K562 (cell line): Measurements from ENCODE around the gene WWOX. TPM values are rescaled to one million over a fixed set of nuclear protein-coding genes. Genes with fewer than 3 reads are reported as not detected.

Experiments used
- ATAC-seq: fragments of 200-7000 bp; cut with Tn5 transposase; 3 replicates; pipeline ENCODE4 v1.9.1; 2020; ENCODE audit warnings: moderate library complexity
- BruUV-seq: library from RNA; stranded (reverse); fragments of 400-500 nt; replicated peaks from 2 replicates; lab custom pipeline; 2021; lab: Mats Ljungman, UMichigan
- CTCF ChIA-PET: fragments of 300-600 bp; formaldehyde crosslinking; extraction: SDS; loops from one replicate; lab custom pipeline; 2021; ENCODE audit warnings: low intra/inter-chr PET ratio; lab: Yijun Ruan, JAX
- POLR2A ChIA-PET: fragments of 300-600, 350-650 bp; sonication (Branson Sonifier 250); formaldehyde crosslinking; extraction: SDS; loops from one replicate; lab custom pipeline; 2021; ENCODE audit warnings: antibody characterized with exemption, inconsistent platforms; lab: Yijun Ruan, JAX
- DNase-seq, 4 experiments: peaks; one replicate each; pipeline versions ENCODE4 v3.0.0 to v3.0.0-alpha.2; 2011 to 2018; ENCODE audit warnings: low spot score in 3 of 4, mixed read lengths in 3 of 4; ENCODE audit errors: extremely low read depth in 1 of 4
- FAIRE-seq: peaks from 2 replicates; lab custom pipeline; 2011; peaks lifted over from hg19 to GRCh38; lab: Jason Lieb, UNC
- H2AFZ ChIP-seq: 2 replicates; pipeline ENCODE4 v1.6.0; 2011; ENCODE audit warnings: low read depth, low read length, control low read depth, inconsistent platforms
- H3K27ac ChIP-seq: fragments of 200-600 bp; 3 replicates; pipeline ENCODE4 v1.8.0; 2011; ENCODE audit warnings: low read depth, mild to moderate bottlenecking, control low read depth, inconsistent platforms, low read length, moderate library complexity, mixed read lengths; ENCODE audit errors: extremely low read depth
- H3K27me3 ChIP-seq, 2 experiments: fragments of 300-600 bp in 1 of 2; 2 replicates in 1 of 2; 3 replicates in 1 of 2; pipeline versions ENCODE4 v1.6.0 to v1.8.0; 2011; ENCODE audit warnings: inconsistent platforms in 2 of 2, low read length in 2 of 2, mild to moderate bottlenecking in 1 of 2, mixed read lengths in 1 of 2, moderate library complexity in 1 of 2; ENCODE audit not compliant: control insufficient read depth in 2 of 2, insufficient read depth in 2 of 2
- H3K36me3 ChIP-seq: fragments of 300-600 bp; 3 replicates; pipeline ENCODE4 v1.8.0; 2011; ENCODE audit warnings: mild to moderate bottlenecking, low read length, inconsistent platforms; ENCODE audit not compliant: control insufficient read depth, insufficient read depth
- H3K4me1 ChIP-seq, 2 experiments: fragments of 200-600 bp in 1 of 2; replicated peaks in 1 of 2; 2 replicates in 1 of 2; 3 replicates in 1 of 2; pipeline versions ENCODE4 v1.5.1 to v1.8.0; 2011; ENCODE audit warnings: inconsistent platforms in 2 of 2, low read length in 2 of 2, mild to moderate bottlenecking in 1 of 2, mixed read lengths in 1 of 2, moderate library complexity in 1 of 2; ENCODE audit not compliant: control insufficient read depth in 2 of 2, insufficient read depth in 2 of 2
- H3K4me2 ChIP-seq: 2 replicates; pipeline ENCODE4 v1.6.1; 2011; ENCODE audit warnings: low read length, control low read depth, inconsistent platforms, mixed read lengths; ENCODE audit not compliant: insufficient read depth
- H3K4me3 ChIP-seq: fragments of 200-600 bp; sonication (generic), shearing (Covaris generic); 2 replicates; pipeline ENCODE4 v1.5.1; 2016; ENCODE audit warnings: control low read depth, inconsistent platforms
- H3K79me2 ChIP-seq: fragments of 200-600 bp; 3 replicates; pipeline ENCODE4 v1.8.0; 2011; ENCODE audit warnings: low read length, inconsistent platforms; ENCODE audit not compliant: control insufficient read depth, insufficient read depth
- H3K9ac ChIP-seq, 2 experiments: 2 replicates each; pipeline versions ENCODE4 v1.6.0 to v1.6.1; 2011; ENCODE audit warnings: low read depth in 2 of 2, low read length in 2 of 2, control low read depth in 1 of 2, inconsistent platforms in 1 of 2, mild to moderate bottlenecking in 1 of 2, mixed read lengths in 1 of 2; ENCODE audit not compliant: insufficient read depth in 1 of 2
- H3K9me1 ChIP-seq: one replicate; pipeline ENCODE4 v1.6.0; 2011; ENCODE audit warnings: inconsistent platforms, mild to moderate bottlenecking, low read length, moderate library complexity; ENCODE audit not compliant: control insufficient read depth, insufficient read depth
- H3K9me3 ChIP-seq: replicated peaks from 2 replicates; pipeline ENCODE4 v1.5.1; 2011; ENCODE audit warnings: low read depth, low read length, inconsistent platforms; ENCODE audit not compliant: control insufficient read depth, insufficient read depth
- H4K20me1 ChIP-seq: replicated peaks from 2 replicates; pipeline ENCODE4 v1.6.1; 2011; ENCODE audit warnings: low read length, inconsistent platforms, mixed read lengths; ENCODE audit not compliant: control insufficient read depth, insufficient read depth
- ARID4B ChIP-seq: sonication (generic); formaldehyde crosslinking; IDR thresholded peaks from 2 replicates; pipeline ENCODE4 v1.8.0; 2022; ENCODE audit warnings: mild to moderate bottlenecking, missing genetic modification reagents
- CBFA2T2 ChIP-seq: fragments of 450-650 bp; conservative IDR thresholded peaks from 2 replicates; pipeline ENCODE4 v1.6.1; 2017; ENCODE audit warnings: mild to moderate bottlenecking
- CTCFL ChIP-seq: IDR thresholded peaks from 2 replicates; pipeline ENCODE4 v1.6.1; 2011; ENCODE audit warnings: borderline replicate concordance, low read depth, mild to moderate bottlenecking, moderate library complexity, low read length; ENCODE audit not compliant: insufficient read depth, poor library complexity, severe bottlenecking
- HDAC8 ChIP-seq: fragments of 450-650 bp; IDR thresholded peaks from 2 replicates; pipeline ENCODE4 v1.6.1; 2016; ENCODE audit warnings: mild to moderate bottlenecking, missing genetic modification characterization, moderate library complexity, missing compliant biosample characterization
- IFI16 ChIP-seq: fragments of 250-450 bp; sonication (Bioruptor Pico); IDR thresholded peaks from 2 replicates; pipeline ENCODE4 v2.1.2; 2022; ENCODE audit warnings: mild to moderate bottlenecking, inconsistent platforms
- MXD1 ChIP-seq: fragments of 250-450 bp; sonication (Bioruptor Pico); IDR thresholded peaks from 2 replicates; pipeline ENCODE4 v1.8.0; 2021; ENCODE audit warnings: borderline replicate concordance, mild to moderate bottlenecking, moderate library complexity; ENCODE audit not compliant: poor library complexity, severe bottlenecking
- MYBL2 ChIP-seq, 2 experiments: fragments of 450-650 bp in 1 of 2; sonication (generic) in 1 of 2; formaldehyde crosslinking in 1 of 2; IDR thresholded peaks; 2 replicates each; pipeline versions ENCODE4 v1.6.1 to v1.8.1; 2017 to 2022; ENCODE audit warnings: borderline replicate concordance in 1 of 2, inconsistent platforms in 1 of 2, low read depth in 1 of 2, mild to moderate bottlenecking in 1 of 2, missing genetic modification reagents in 1 of 2, moderate library complexity in 1 of 2
- NFE2L1 ChIP-seq: fragments of 450-650 bp; IDR thresholded peaks from 2 replicates; pipeline ENCODE4 v1.6.1; 2016; ENCODE audit warnings: missing genetic modification characterization, low read depth, mild to moderate bottlenecking, missing compliant biosample characterization, moderate library complexity, borderline replicate concordance
- RCOR1 ChIP-seq, 2 experiments: IDR thresholded peaks; 2 replicates each; pipeline ENCODE4 v1.6.1; 2012; ENCODE audit warnings: low read depth in 2 of 2, low read length in 2 of 2, borderline replicate concordance in 1 of 2, improper control_type of control experiment in 1 of 2
- SMARCA4 ChIP-seq: fragments of 450-650 bp; IDR thresholded peaks from 2 replicates; pipeline ENCODE4 v1.6.1; 2016
- ZBTB2 ChIP-seq: fragments of 450-650 bp; IDR thresholded peaks from 2 replicates; pipeline ENCODE4 v1.6.1; 2016; ENCODE audit warnings: antibody characterized with exemption
- ZNF384 ChIP-seq: IDR thresholded peaks from 2 replicates; pipeline ENCODE4 v1.6.1; 2012; ENCODE audit warnings: low read depth, low read length, improper control_type of control experiment
- ZNF561 ChIP-seq: fragments of 450-650 bp; formaldehyde crosslinking; conservative IDR thresholded peaks from 2 replicates; pipeline ENCODE4 v1.4.0; 2020; ENCODE audit warnings: mild to moderate bottlenecking, moderate library complexity
- WGBS: fragments of 100-300 bp; shearing (Covaris generic); methylation state at CpG from one replicate; pipeline ENCODE4 v1.1.6; 2016; ENCODE audit warnings: low coverage, mixed read lengths; ENCODE audit not compliant: insufficient coverage; ENCODE audit errors: missing lambda C conversion rate; 5-methylcytosine and 5-hydroxymethylcytosine counted together
- in situ Hi-C: fragments of 300-500 bp; cut with MboI; formaldehyde crosslinking; loops from 4 replicates; pipeline ENCODE4 v1.15.0; 2018; ENCODE audit warnings: inconsistent platforms, mixed read lengths
- intact Hi-C: fragments of 100-400 bp; cut with micrococcal nuclease; formaldehyde crosslinking; loops from 2 replicates; pipeline ENCODE4 v1.14.2; 2022
- polyA plus RNA-seq, 8 experiments: library from polyadenylated mRNA; depleted of rRNA in 4 of 8; stranded (reverse) in 5 of 8; unstranded in 3 of 8; fragments of >200 nt; fragmentation: Nextera tagmentation in 2 of 8; fragmentation: Illumina TruSeq in 1 of 8; extraction: Ambion mirVana in 2 of 8; extraction: Trizol in 1 of 8; gene quantifications; 2 replicates each; pipeline versions ENCODE4 v1.2.1 to v1.2.3, GENCODE V29; 2011 to 2014; ENCODE audit warnings: inconsistent platforms in 1 of 8, missing spikeins in 1 of 8
- total RNA-seq, 7 experiments: library from RNA; depleted of rRNA in 6 of 7; stranded (reverse); fragments of >200 nt in 6 of 7; fragmentation: Illumina TruSeq in 2 of 7; extraction: Trizol in 2 of 7; gene quantifications; 2 replicates each; pipeline versions ENCODE4 v1.2.1 to v1.2.3, GENCODE V29; 2011 to 2021; ENCODE audit warnings: low replicate concordance in 1 of 7

Gene WWOX
- total and polyA plus RNA-seq, 9 of the 15 experiments (the other 6 are each of a cell fraction or from before 2014, with no cell fraction given), result 1.6 to 22.7 (median 8.1) TPM

GRCh38 chr16:78303946-78304345 is 204.5 kb downstream of the WWOX start:
- H3K27me3 ChIP-seq, result peaks cover 0 to 7% of the 10 kb centered on the region in 2 experiments; a peak in 4 of 5 replicates
- 7% methylated on average over 4 of the region's 4 CpGs for WGBS
- in situ Hi-C loops, result no loop called here
- DNase-seq (no peak), ATAC-seq (no peak), FAIRE-seq (no peak)
- no peaks in the 10 kb centered on the region for H3K9me1 ChIP-seq
- no peaks in the 10 kb centered on the region for H3K36me3 ChIP-seq
- H3K4me3 ChIP-seq, result no peak overlapping the region
- H3K9me3 ChIP-seq, result no peaks in the 10 kb centered on the region
- no peak overlapping the region for H2AFZ ChIP-seq
- H4K20me1 ChIP-seq, result no peaks in the 10 kb centered on the region
- H3K9ac ChIP-seq, result no peak overlapping the region
- no peak overlapping the region for H3K4me2 ChIP-seq
- intact Hi-C loops, result no loop called here
- ChIA-PET POLR2A (interaction anchor here (0.6 to 1.6 kb wide), 4 partner anchors 10 to 996 kb away, joined by 3 to 4 read pairs (median 3); no protein-coding TSS in a partner anchor), CTCF (no interaction called here)
- BruUV-seq, result no TSS peak
- H3K4me1 ChIP-seq, result no peaks in the 10 kb centered on the region
- no peak overlapping the region for H3K27ac ChIP-seq
- no peaks in the 10 kb centered on the region for H3K79me2 ChIP-seq
- TF ChIP-seq CBFA2T2, result no peak
- no peak for TF ChIP-seq ZNF561 (CRISPR knock-in tag)
- TF ChIP-seq NFE2L1 (tag), result no peak
- no peak for TF ChIP-seq MYBL2 (IDR thresholded peaks at IDR 0.05; ENCODE audit: low read depth)
- no peak for TF ChIP-seq MYBL2 (CRISPR knock-in tag; IDR thresholded peaks at IDR 0.05; ENCODE audit: borderline replicate concordance)
- no peak for TF ChIP-seq MXD1 (CRISPR knock-in tag)
- no peak for TF ChIP-seq ZNF384
- no peak for TF ChIP-seq CTCFL
- TF ChIP-seq ZBTB2, result no peak
- TF ChIP-seq HDAC8 (tag), result no peak
- no peak for TF ChIP-seq SMARCA4
- TF ChIP-seq ARID4B (CRISPR knock-in tag), result no peak
- no peak for TF ChIP-seq IFI16 (CRISPR knock-in tag)
- no peak for TF ChIP-seq RCOR1 (IDR thresholded peaks at IDR 0.05; ENCODE audit: borderline replicate concordance in 1 of 2, low read depth in 2 of 2, low read length in 2 of 2)
